ENCODE data around the gene FAM149B1.
"Not testable (repeated sequence)": the region's sequence is repeated elsewhere in the genome, so short reads cannot be mapped to it uniquely, and the experiment has no call there.

FAM149B1 gene

DNA sequence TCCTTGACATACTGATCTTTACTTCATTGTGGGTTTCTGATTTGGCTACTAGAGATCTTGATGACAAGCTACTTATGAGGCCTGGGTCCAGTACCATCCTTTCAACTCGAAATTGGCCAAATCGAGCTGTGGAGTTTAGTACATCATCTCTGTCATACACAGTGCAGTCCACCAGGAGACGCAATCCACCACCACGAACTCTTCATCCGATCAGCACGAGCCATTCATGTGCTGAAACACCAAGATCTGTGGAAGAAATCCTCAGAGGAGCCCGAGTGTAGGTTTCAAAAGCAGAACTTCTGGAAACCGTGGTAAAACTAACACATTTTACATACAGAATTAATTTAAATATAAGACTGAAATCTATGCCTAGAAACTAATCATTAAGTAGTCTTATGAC lies 65.0 kb downstream of the FAM149B1 start:
- no peak for DNase-seq

DNA sequence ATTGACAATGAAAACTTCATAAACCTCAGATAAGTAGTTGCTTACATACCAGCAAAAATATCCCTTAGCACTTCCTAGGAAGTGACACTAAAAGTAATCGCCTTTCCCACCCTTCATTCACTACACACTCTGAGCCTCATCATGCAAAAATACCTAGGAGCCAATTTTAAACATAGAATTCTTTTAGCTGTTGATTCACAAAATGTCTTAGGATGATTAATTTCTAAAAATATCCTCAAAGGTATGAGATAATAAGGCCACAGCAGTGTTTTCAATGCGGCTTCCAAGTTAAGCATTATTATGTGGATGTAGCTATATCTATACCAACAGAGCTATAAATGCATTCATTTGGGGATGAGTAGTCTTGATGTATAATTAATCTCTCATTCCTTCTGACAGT lies 66.0 kb downstream of the FAM149B1 start:
- no peak for DNase-seq

DNA sequence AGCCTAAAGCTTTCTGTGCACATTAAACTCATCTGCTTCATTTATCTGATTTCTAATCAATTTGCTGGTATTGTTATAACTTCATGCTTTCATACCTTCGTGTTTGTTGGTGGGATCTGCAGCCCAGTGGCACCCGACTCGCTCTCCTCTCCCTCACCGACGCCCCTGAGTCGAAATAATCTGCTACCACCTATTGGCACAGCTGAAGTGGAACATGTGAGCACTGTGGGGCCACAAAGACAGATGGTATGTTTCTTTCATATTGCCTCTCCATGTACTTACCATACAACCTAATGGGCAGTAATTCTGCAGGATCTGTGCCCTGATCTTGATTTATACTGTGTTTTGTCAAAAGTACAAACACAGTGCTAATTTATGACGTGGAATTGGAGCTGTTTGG lies 66.8 kb downstream of the FAM149B1 start:
- no peak for DNase-seq

DNA sequence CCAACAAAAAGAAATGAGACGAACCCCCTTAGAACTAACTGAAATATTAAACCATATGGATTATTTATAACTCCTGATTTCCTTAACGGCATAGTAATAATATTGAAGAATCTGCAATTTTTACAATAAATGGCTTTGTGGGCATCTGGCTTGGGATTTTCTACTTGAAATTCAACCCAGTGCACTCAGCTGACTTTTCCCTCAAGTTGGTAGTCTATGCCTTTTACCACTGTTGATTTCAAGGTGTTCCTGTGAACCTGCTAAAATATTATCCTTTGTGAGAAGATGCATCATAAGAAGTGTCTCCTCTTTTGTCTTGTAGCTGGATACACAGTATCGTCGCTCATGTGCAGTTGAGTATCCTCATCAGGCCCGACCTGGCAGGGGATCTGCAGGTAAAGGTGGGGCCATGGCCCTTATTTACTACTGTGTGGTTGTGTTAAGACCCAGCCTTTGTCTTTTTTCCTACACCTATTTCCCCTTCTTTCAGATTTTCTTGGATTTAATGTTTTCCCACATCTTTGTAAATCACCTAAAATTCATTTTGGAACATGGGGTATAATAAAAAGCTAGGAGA lies 71.2 kb downstream of the FAM149B1 start:
- DNase-seq, result no peak

DNA sequence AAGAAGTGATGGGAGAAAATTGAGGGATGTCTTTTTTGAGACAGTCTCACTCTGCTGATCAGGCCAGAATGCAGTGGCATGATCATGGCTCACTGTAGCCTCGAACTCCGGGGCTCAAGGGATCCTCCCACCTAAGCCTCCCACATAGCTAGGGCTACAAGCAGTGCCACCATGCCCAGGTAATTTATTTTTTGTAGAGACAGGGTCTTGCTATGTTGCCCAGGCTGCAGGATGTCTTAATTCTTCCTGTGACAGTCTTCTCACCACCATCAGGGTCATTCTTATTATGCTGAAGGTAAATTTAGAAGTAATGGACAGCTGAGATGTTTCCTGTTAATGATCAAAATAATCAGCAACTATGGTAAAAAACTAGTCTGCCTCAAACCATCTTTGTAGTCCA lies 72.0 kb downstream of the FAM149B1 start:
- DNase-seq, result no peak

DNA sequence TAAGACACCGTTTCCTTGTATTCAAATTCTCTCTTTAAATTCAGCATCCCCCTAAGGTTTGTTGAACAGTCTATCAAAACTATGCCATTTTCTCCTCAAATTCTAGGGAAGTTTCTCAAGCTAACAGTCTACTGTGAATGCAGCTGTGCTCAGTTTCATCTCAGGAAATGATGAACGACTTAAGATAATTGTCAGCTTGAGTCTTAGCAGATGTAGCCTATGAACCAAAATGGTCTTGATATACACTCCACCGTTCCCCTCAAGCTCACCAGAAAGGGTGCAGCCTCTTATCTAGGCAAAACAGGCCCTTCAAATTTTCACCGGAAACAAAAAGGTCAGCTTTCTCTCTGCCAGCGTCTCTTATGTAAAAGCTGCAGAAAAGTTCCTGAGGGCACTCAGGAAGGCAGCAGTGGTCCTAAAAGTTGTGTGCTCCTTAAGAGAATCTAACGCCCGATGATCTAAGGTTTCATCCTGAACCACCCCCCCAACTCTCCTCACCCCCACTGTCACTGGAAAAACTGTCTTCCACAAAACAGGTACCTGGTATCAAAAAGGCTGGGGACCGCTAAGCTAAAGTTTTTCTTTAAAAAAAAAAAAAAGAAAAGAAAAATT lies 77.1 kb downstream of the FAM149B1 start:
- no peak for DNase-seq

DNA sequence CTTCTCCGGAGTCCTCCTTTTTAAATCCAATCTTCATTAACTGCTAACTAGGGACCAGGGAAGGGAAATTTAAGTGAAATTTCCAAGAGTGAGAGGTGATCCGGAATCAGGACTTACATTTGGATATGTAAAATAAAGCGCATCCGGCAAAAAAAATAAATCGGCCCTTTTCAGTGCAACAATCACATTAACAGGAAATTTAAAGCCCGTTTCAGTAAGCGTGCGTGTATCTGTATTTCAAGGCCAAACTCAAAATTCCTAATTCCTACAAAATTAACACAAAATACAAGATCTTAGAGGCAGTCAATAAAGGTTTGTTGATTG lies 78.4 kb downstream of the FAM149B1 start:
- no peak for DNase-seq

DNA sequence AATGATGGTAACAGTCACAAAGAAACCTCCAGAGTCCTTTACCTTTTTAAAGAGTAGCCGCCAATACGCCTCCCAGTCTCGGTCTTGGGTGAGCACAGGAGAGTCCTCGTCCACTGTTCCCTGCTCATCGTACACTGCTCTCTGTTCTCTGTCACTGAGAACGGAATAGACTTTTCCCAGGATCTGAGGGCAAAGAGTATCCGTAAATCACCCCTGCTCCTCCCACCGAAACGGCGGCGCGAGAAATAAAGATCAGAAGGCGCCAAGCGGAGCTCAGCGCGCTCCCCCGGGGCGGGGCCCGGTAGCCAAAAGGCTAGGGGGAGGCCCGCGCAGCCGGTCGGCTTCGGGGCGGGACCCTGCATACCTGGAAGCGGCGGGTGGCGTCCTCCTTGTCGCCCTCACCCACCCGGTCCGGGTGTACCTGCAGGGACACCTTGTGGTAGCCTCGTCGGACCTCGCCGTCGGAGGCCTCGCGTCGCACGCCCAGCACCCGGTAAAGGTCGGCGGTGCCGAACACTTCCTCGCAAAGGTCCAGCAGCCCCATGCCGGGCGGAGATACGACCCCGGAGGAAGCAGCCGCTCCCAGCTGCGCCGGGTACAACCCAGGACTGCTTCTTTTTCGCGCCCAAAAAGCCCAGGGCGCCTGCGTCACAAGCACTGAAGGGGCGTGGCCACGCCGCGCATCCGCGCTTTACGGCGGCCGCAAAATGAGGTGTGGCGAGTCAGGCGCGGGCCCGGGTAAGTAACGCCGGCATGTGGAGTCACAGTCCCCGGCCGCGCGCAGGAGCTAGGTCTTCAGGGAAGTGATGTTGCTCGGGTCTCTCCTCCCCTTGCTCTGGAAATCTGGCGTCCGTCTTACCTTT lies 79.0 kb downstream of the FAM149B1 start, which contains the start of gene DNAJC9:
DNAJC9 (minus strand) TSS at position 610 of the 863 bp plus-strand sequence; CDS start at position 544, 66 bp downstream.
- DNase-seq, result peak; percentile 46 to 97 (median 88)

DNA sequence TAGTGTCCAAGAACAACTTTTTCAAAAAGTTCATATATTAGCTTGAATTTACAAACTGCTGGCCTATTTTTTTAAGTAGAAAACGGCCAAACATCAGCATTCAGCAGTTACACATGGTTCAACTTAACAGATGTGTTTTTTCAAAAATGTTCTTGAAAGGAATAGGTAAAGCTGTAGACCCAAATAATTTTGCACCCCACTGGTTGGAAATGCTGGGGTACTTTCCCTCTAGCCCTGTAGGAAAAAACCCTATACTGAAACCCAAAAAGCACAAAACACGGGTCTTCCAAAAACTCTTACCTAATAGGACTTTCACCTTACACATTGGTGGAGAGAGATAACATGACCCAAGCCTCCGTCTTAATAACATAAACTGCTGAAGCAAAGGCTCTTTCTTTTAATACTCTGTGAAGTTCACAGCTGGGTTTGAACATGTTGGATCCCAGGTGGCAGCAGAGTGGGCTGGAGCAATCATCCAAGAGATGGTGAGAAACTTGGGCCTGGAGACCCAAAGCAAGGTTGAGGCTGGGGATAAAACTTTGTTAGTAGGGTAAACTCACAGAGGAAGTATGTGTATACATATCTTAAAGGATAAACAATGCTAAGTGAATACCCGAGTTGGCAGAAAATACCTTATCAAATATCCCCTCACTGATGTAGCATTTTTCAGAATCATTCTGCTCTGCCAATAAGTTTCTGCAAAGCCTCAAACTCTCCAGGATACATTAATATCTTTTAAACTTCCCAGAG lies 79.8 kb downstream of the FAM149B1 start:
- DNase-seq, result no peak

DNA sequence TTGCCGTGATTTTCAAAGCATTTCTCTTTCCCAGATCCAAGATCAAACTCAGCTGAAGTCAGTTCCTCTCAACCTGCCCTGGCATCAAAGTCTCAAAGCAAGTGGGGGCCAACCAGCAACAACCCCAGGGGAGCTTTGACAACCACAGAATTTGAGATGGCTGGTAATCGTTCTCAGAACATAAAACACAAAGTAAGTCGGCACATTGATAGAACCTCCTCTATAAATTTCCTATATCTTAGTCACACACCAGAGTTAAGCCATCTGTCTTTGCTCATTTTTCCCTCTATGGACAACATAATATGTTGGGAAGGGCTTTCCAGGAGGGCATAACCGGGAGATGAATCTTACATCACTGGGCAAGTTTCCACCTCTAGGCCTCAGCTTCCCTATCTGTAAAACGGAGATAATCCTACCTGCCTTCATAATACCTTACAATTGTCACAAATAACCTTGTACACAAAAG lies 80.4 kb downstream of the FAM149B1 start:
- DNase-seq, result no peak

DNA sequence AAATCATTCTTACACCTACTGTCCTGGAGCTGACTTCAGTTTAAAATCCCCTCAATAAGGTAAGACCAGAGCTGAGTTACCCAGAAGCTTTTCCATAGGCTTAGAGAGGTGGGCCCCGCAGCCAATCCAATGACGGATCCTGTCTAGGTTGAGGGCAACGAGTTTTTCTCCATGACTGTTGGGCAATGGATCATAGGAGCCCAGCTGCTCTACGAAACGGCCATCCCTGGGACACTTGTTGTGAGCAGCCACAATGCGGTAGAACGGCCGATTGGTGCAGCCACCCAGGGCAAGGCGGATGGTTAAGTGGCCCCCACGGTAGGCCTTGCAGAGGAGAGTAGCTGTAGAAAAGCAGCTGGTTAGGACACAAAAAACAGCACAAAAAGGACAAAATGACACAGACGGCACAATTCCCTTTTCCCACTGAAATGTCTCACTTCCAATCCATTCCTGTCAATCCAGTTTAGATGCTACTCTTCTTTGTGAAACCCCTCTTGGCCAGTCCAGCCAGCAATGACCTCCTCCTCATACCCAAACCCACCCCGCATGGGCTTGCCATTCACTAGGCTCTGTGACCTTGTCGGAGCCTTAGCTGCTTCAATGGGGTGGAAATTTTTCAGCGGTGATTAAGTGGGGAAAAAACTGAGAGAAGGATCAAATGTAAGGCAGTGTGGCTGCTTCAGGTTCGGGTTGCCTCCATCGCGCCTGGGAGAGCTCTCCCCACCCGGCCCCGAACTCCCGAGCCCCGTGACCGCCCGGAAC lies 83.9 kb downstream of the FAM149B1 start:
- peak in 2 of 56 donors; percentile 1 to 4 for DNase-seq

DNA sequence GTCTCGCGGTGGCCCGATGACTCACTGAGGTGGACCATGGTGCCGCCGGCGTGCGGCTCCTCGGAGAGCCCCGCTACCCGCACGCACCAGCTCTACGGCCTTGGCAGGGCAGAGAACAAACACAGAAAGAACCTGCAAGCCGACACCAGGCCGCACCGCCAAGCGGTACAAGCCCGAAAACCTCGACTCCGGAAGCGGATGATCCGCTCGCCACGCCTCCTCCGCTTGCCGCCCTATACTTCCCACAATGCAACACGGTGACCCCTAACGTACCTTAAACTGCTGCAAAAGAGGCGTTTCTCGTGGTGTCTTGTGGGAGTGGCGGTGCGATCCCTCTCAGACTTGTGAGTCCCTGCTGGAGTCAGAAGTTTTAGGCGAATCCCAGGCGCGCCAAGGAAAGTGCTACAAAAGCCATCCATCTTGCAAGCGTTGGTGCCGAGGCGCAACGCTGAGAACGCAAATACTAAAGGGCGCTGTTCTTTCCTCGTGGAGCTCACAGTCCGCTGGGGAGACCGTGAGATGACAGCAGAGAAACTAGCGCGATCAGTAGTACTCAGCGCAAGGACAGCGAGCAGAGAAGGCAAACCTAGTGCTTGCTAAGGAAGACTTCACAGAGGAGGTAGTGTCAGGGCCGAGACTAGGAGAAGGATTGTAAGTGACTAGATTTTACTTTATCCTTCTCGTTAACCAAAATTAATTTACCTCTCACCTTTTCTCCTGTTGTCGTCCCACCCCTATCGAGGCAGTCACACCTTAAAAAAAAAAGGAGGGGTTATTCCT lies 84.7 kb downstream of the FAM149B1 start, which contains the start of gene MRPS16:
MRPS16 (minus strand) TSS at position 200 of the 780 bp plus-strand sequence; CDS start at position 38, 162 bp downstream.
- peak; percentile 31 to 97 (median 92) for DNase-seq

DNA sequence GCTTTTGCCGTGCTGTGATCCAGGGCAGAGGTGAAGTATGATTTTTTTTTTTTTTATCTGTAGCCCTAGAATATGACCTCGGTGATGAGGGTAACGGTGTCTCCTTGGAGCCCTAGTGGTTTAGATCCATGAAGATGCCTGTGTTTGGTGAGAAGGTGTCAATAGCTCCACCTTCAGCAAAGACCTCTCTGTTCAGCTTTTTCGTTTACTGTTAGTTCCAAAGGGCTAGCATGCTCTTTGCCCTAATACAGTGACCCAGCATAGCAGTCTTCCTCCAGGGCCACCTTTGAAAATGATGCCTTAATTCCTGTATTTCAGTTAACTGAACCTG lies 85.3 kb downstream of the FAM149B1 start:
- no peak for DNase-seq

DNA sequence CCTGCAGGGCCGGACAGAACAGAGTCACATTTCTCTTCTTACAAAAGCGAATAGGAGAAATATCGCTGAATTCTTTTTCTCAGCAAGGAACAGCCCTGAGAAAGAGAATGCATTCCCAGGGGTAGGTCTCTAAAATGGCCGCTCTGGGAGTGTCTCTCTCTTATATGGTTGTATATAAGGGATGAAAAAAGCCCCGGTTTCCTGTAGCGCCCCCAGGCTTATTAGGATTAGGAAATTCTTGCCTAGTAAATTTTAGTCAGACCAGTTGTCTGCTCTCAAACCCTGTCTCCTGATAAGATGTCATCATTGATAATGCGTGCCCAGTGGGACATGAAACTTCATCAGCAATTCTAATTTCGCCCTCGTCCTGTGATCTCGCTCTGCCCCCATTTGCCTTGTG lies 90.7 kb downstream of the FAM149B1 start:
- not testable (repeated sequence) for DNase-seq

DNA sequence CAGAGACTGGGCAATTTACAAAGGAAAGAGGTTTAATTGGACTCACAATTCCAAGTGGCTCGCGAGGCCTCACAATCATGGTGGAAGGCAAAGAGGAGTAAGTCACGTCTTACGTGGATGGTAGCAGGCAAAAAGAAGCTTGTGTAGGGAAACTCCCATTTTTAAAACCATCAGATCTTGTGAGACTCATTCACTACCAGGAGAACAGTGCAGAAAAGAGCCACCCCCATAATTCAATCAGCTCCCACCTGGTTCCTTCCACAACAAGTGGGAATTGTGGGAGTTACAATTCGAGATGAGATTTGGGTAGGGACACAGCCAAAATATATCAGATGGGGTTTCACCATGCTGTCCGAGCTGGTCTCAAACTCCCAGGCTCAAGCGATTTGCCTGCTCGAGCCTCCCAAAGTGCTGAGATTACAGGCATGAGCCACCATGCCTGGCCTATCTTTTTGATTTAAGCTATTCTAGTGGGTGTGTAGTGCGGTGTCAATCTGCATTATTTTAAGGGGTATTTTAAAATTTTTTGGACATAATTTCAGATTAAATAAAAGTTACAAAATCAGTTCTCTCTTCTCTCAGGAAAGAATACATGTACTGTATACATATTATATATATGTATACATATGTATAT lies 93.6 kb downstream of the FAM149B1 start:
- DNase-seq, result no peak

DNA sequence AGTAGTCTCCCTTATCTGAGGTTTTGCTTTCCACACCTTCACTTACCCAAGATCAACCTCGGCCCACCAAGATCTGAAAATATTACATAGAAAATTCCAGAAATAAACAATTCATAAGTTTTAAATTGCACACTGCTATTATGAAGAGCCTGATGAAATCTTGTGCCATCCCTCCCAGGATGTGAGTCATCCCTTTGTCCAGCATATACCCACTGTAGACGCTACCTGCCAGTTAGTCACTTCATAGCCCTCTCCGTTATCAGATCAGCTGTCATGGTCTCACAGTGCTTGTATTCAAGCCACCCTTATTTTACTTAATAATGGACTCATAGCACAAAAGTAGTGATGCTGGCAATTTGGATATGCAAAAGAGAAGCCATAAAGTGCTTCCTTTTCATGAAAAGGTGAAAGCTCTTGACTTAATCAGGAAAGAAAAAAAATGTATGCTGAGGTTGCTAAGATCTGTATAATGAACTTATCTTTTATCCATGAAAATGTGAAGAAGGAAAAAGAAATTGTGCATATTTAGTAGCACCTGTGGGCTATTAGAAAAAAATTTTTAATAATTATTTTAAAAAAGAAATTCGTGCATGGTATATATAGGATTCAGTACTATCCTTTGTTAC lies 94.3 kb downstream of the FAM149B1 start:
- no peak for DNase-seq

DNA sequence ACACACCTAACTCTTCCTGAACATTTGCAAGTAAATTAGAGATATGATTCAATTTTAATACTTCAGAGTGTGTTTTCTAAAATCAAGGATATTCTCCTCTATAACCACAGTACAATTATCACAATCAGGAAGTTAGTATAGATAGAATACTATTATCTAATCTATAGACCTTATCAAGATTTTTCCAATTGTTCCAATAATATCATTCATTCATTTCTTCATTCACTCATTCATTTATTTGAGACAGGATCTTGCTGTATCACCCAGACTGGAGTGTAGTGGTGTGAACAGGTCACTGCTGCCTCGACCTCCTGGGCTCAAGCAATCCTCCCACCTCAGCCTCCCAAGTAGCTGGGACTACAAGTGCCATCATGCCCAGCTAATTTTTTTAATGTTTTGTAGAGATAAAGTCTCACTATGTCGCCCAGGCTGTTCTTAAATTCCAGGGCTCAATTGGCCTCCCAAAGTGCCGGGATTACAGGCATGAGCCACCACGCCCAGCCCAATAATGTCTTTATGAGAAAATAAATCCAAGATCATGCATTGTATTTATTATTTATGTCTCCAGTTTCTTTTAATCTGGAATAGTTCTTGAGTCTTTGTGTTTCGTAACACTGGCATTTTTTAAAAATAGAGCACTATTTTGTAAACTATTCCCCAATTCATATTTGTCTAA lies 95.1 kb downstream of the FAM149B1 start:
- no peak for DNase-seq

DNA sequence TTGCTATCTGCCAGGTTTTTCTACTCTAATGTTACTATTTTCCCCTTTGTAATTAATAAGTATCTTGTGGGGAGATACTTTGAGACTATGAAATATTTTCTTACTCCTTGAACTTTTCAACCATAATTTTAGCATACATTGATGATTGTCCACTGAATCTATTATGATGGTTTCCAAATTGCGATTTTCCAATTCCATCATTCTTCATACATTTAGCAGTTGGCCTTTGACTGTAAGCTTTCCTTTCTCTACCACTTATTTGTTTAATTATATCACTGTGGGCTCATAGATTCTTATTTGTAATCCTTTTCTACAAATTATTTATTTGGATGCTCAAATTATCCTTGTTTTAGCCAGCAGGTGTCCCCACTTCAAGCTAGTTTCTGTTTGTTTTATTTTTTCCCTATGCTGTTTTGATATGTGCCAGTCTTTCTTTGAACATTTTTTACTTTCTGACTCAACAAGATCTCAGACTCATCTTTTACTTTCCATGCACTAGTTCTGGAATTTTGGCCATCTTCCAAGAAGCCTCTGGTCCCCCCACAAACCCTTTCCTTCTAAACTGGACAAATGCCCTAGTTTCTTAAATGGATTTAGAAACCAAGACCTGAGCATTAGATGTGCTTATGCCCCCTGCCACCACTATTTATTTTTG lies 95.9 kb downstream of the FAM149B1 start:
- no peak for DNase-seq

Data from nucleus accumbens (tissue), 56 donors.